NB4 (cell line): Measurements from ENCODE around the gene SOCS6.

Source experiments
- DNase-seq: peaks from one replicate; pipeline ENCODE4 v3.0.0; 2010; ENCODE audit warnings: low read depth
- H3K4me3 ChIP-seq: one replicate; pipeline ENCODE4 v1.5.1; 2011; ENCODE audit warnings: mild to moderate bottlenecking, low read depth, low read length, moderate library complexity
- CTCF ChIP-seq: IDR thresholded peaks from one replicate; pipeline ENCODE4 v1.5.1; 2012; ENCODE audit warnings: low read depth, low read length
- MAX ChIP-seq: IDR thresholded peaks from 2 replicates; pipeline ENCODE4 v1.6.1; 2011; ENCODE audit warnings: low read depth, low read length
- MYC ChIP-seq: IDR thresholded peaks from 2 replicates; pipeline ENCODE4 v1.6.1; 2011; ENCODE audit warnings: low read depth, low read length
- POLR2A ChIP-seq: IDR thresholded peaks from 2 replicates; pipeline ENCODE4 v1.6.1; 2011; ENCODE audit warnings: mild to moderate bottlenecking; ENCODE audit not compliant: insufficient read length; ENCODE audit errors: extremely low read depth

Gene SOCS6

GRCh38 chr18:70256184-70256583, 32.7 kb upstream of the SOCS6 start:
- no peak for TF ChIP-seq MAX
- no peak for TF ChIP-seq CTCF
- TF ChIP-seq POLR2A, result no peak
- TF ChIP-seq MYC, result no peak
- no peak for DNase-seq
- no peak overlapping the region for H3K4me3 ChIP-seq

- TF ChIP-seq MAX (no peak), CTCF (no peak), MYC (no peak), POLR2A (no peak)
- no peak overlapping the region for H3K4me3 ChIP-seq
- no peak for DNase-seq
These were observed 31.9 kb upstream of the SOCS6 start for GRCh38 chr18:70256994-70257393.

- TF ChIP-seq MYC, result no peak
- no peak for TF ChIP-seq CTCF
- no peak for TF ChIP-seq POLR2A
- no peak for TF ChIP-seq MAX
- no peak overlapping the region for H3K4me3 ChIP-seq
- no peak for DNase-seq
These were observed 30.6 kb upstream of the SOCS6 start for GRCh38 chr18:70258243-70258642.

- no peak for DNase-seq
- H3K4me3 ChIP-seq, result no peak overlapping the region
- no peak for TF ChIP-seq MYC
- no peak for TF ChIP-seq POLR2A
- no peak for TF ChIP-seq MAX
These were observed 28.2 kb upstream of the SOCS6 start for GRCh38 chr18:70260683-70261082.

GRCh38 chr18:70261141-70261788, 27.6 kb upstream of the SOCS6 start:
- no peak for TF ChIP-seq MYC
- TF ChIP-seq MAX, result no peak
- TF ChIP-seq CTCF, result no peak
- TF ChIP-seq POLR2A, result no peak
- no peak overlapping the region for H3K4me3 ChIP-seq
- DNase-seq, result no peak

GRCh38 chr18:70263336-70263735, 25.5 kb upstream of the SOCS6 start:
- no peak overlapping the region for H3K4me3 ChIP-seq
- TF ChIP-seq MYC (no peak), POLR2A (no peak), CTCF (no peak), MAX (no peak)
- no peak for DNase-seq
